Ectodermal cell (in vitro differentiated cells): ENCODE measurements around the gene KLHL26. TPM values are rescaled to one million over a fixed set of nuclear protein-coding genes. Genes with fewer than 3 reads are reported as not detected.
"Not testable (repeated sequence)": the region's sequence is repeated elsewhere in the genome, so short reads cannot be mapped to it uniquely, and the experiment has no call there.

ENCODE experiments used
- H3K27ac ChIP-seq: 2 replicates; pipeline ENCODE4 v1.7.0; 2013; ENCODE audit warnings: mild to moderate bottlenecking, low read depth, low read length; ENCODE audit not compliant: insufficient read depth, poor library complexity, severe bottlenecking
- H3K27me3 ChIP-seq: 2 replicates; pipeline ENCODE4 v1.7.0; 2013; ENCODE audit warnings: mild to moderate bottlenecking, low read length; ENCODE audit not compliant: insufficient read depth, control insufficient read depth, poor library complexity, severe bottlenecking
- H3K36me3 ChIP-seq: one replicate; pipeline ENCODE4 v1.7.0; 2013; ENCODE audit warnings: low read length; ENCODE audit not compliant: control insufficient read depth, insufficient read depth
- H3K4me1 ChIP-seq: one replicate; pipeline ENCODE4 v1.7.0; 2013; ENCODE audit warnings: low read length; ENCODE audit not compliant: control insufficient read depth, insufficient read depth
- H3K4me3 ChIP-seq: 2 replicates; pipeline ENCODE4 v1.7.0; 2013; ENCODE audit warnings: low read depth, low read length, control low read depth; ENCODE audit not compliant: insufficient read depth
- H3K9me3 ChIP-seq: 2 replicates; pipeline ENCODE4 v1.7.0; 2013; ENCODE audit warnings: mild to moderate bottlenecking, low read length, moderate library complexity; ENCODE audit not compliant: control insufficient read depth
- WGBS, 2 experiments: methylation state at CpG; one replicate each; pipeline ENCODE4 v1.1.7; 2013; ENCODE audit warnings: missing lambda C conversion rate in 2 of 2; 5-methylcytosine and 5-hydroxymethylcytosine counted together
- polyA plus RNA-seq, 4 experiments: library from polyadenylated mRNA; stranded (reverse); fragments of 50-300 nt; gene quantifications; one replicate each; pipeline ENCODE4 v1.2.3, GENCODE V29; 2013

KLHL26 gene, protein sequence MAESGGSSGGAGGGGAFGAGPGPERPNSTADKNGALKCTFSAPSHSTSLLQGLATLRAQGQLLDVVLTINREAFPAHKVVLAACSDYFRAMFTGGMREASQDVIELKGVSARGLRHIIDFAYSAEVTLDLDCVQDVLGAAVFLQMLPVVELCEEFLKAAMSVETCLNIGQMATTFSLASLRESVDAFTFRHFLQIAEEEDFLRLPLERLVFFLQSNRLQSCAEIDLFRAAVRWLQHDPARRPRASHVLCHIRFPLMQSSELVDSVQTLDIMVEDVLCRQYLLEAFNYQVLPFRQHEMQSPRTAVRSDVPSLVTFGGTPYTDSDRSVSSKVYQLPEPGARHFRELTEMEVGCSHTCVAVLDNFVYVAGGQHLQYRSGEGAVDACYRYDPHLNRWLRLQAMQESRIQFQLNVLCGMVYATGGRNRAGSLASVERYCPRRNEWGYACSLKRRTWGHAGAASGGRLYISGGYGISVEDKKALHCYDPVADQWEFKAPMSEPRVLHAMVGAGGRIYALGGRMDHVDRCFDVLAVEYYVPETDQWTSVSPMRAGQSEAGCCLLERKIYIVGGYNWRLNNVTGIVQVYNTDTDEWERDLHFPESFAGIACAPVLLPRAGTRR
- polyA plus RNA-seq (2013, experiment 1 of 4), result 6.9 TPM
- 6.8 TPM for polyA plus RNA-seq (2013, experiment 2 of 4)
- polyA plus RNA-seq (2013, experiment 3 of 4), result 5.2 TPM
- polyA plus RNA-seq (2013, experiment 4 of 4), result 5.6 TPM

DNA sequence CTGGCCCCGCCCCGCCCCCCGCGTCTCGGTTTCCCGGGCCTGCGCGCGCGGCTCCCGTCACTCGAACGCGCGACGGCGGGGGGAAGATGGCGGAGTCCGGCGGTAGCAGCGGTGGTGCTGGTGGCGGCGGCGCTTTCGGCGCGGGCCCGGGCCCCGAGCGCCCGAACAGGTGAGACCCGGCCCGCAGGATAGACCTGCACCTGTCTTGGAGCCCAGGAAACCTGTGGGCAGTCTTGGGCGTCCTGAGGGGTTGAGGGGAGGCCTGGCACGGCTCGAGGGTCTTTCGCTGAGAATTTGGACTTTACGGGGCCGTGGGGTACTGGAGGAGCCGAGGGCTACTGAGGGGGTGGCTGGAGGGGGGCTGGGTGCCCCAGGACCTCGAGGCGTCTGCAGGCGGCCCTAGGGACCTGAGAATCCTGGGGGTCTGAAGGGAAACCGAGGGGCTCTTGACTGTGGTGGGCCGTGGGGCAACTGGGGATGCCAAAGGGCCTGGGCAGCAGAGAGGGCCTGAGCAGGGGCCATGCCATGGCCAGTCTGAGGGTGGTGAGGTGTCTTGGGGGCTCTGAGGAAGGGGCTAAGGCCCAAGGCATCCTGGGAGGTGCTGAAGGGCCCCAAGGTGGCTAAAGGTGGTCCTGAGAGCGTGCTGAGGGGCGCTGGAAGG lies at the start of gene KLHL26:
KLHL26 (plus strand) TSS at position 60 of the 661 bp plus-strand sequence; CDS start at position 87, 27 bp downstream.
- no peaks in the 10 kb centered on the region for H3K9me3 ChIP-seq
- peak within 1 kb of the TSS; percentile 63 for H3K4me3 ChIP-seq
- H3K4me1 ChIP-seq, result peaks cover 12% of the 10 kb centered on the region
- WGBS, 2 experiments, result 4 to 5% methylated on average over 47 of the region's 47 CpGs
- H3K36me3 ChIP-seq, result no peaks in the 10 kb centered on the region
- H3K27ac ChIP-seq, result no peak within 1 kb of the TSS
- peaks cover 15% of the 10 kb centered on the region for H3K27me3 ChIP-seq

GRCh38 chr19:18587561-18587960 lies 49.3 kb upstream of the KLHL26 start:
- Histone ChIP-seq H3K4me3 (no peak overlapping the region), H3K27ac (no peak overlapping the region)

GRCh38 chr19:18587962-18588610 lies 48.7 kb upstream of the KLHL26 start:
- no peaks in the 10 kb centered on the region for H3K36me3 ChIP-seq
- peaks cover 5% of the 10 kb centered on the region for H3K27me3 ChIP-seq
- H3K4me1 ChIP-seq, result no peaks in the 10 kb centered on the region
- WGBS, 2 experiments, result 60 to 62% methylated on average over 16 of the region's 16 CpGs
- peak overlapping the region; percentile 36 for H3K27ac ChIP-seq
- no peaks in the 10 kb centered on the region for H3K9me3 ChIP-seq
- peak overlapping the region; percentile 93 for H3K4me3 ChIP-seq

More at GRCh38 chr19:18587561-18587960, 49.3 kb upstream of the KLHL26 start:
- Histone ChIP-seq H3K9me3 (no peaks in the 10 kb centered on the region), H3K27me3 (peaks cover 4% of the 10 kb centered on the region), H3K4me1 (no peaks in the 10 kb centered on the region), H3K36me3 (no peaks in the 10 kb centered on the region)
- WGBS, 2 experiments, result 93 to 95% methylated on average over 10 of the region's 12 CpGs

GRCh38 chr19:18588611-18589379 lies 48.0 kb upstream of the KLHL26 start, which contains the start of gene REX1BD:
REX1BD (plus strand) TSS chr19:18588798; CDS start chr19:18588802, 4 bp downstream.
- H3K4me3 ChIP-seq, result peak within 1 kb of the TSS; percentile 93
- peaks cover 12% of the 10 kb centered on the region for H3K27me3 ChIP-seq
- WGBS, 2 experiments, result 0 to 1% methylated on average over 72 of the region's 72 CpGs
- no peaks in the 10 kb centered on the region for H3K9me3 ChIP-seq
- peaks cover 5% of the 10 kb centered on the region for H3K4me1 ChIP-seq
- H3K27ac ChIP-seq, result peak within 1 kb of the TSS; percentile 91
- no peaks in the 10 kb centered on the region for H3K36me3 ChIP-seq

GRCh38 chr19:18589380-18590272 lies 47.2 kb upstream of the KLHL26 start:
- H3K27me3 ChIP-seq, result peaks cover 11% of the 10 kb centered on the region
- H3K27ac ChIP-seq, result peak overlapping the region; percentile 91
- peaks cover 5% of the 10 kb centered on the region for H3K4me1 ChIP-seq
- H3K4me3 ChIP-seq, result peak overlapping the region; percentile 93
- WGBS, 2 experiments, result 0% methylated on average over 52 of the region's 52 CpGs
- no peaks in the 10 kb centered on the region for H3K36me3 ChIP-seq
- no peaks in the 10 kb centered on the region for H3K9me3 ChIP-seq

DNA sequence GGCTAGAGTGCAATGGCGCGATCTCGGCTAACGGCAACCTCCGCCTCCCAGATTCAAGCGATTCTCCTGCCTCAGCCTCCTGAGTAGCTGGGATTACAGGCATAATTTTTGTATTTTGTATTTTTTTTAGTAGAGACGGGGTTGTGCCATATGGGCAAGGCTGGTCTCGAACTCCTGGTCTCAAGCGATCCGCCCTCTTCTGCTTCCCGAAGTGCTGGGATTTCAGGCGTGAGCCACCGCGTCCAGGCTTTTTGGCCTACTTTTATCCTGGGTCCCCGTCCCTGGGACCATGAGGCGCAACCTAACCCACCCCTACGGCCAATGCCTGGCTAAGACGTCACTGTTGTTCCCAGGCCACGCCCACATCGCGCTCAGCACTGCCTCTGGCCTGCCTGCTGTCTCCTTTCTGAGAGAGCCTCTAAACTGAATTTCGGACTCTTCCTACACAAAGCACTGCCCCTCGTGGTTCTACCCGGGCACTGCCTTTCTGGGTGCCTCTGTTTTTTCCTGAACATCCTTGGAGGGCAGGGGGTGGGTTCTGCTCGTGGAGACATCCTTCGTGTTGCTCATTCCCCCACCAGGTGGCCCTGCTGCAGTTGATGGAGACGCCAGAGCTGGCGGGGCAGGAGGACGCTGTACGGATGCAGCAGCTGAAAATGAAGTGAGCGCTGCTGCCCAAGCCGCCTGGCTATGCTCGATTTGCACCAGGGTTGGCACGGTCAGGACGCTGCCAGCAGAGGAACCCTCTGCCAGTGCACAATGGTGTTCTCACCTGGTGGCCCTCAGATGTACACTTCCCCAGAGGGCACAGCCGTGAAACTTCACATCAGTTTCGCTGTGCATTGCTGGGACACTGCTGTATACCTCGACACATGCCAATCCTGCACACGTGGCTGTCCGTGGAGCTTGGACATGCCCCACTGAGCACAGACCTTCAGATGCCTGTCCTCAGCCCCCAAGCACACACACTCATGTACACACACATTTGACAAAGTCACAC lies 46.3 kb upstream of the KLHL26 start:
- Histone ChIP-seq H3K36me3 (no peaks in the 10 kb centered on the region), H3K27me3 (peaks cover 20% of the 10 kb centered on the region), H3K9me3 (no peaks in the 10 kb centered on the region), H3K4me1 (peaks cover 13% of the 10 kb centered on the region), H3K4me3 (peak overlapping the region; percentile 93), H3K27ac (peak overlapping the region; percentile 91)
- WGBS, 2 experiments, result 27 to 29% methylated on average over 40 of the region's 40 CpGs

- no peaks in the 10 kb centered on the region for H3K36me3 ChIP-seq
- 95 to 96% methylated on average over 22 of the region's 22 CpGs for WGBS, 2 experiments
- H3K27ac ChIP-seq, result no peak overlapping the region
- H3K4me3 ChIP-seq, result no peak overlapping the region
- H3K4me1 ChIP-seq, result peaks cover 13% of the 10 kb centered on the region
- H3K27me3 ChIP-seq, result peaks cover 25% of the 10 kb centered on the region
- H3K9me3 ChIP-seq, result no peaks in the 10 kb centered on the region
Measured at GRCh38 chr19:18591735-18592385, 45.0 kb upstream of the KLHL26 start.

DNA sequence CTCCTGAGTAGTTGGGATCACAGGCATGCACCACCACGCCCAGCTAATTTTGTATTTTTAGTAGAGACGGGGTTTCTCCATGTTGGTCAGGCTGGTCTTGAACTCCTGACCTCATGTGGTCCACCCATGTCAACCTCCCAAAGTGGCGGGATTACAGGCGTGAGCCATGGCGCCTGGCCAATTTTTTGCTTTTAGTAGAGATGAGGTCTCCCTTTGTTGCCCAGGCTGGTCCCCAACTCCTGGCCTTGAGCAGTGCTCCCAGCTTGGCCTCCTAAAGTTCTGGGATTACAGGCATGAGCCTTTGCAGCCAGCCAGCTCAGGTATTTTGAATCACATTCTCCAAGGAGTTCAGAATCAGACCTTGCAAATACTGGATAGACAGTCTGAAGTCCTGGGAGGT lies 44.1 kb upstream of the KLHL26 start:
- WGBS, 2 experiments, result 86 to 91% methylated on average over 5 of the region's 5 CpGs
- not testable (repeated sequence) for H3K9me3 ChIP-seq, H3K27ac ChIP-seq, H3K4me3 ChIP-seq, H3K36me3 ChIP-seq
- Histone ChIP-seq H3K4me1 (peaks cover 13% of the 10 kb centered on the region), H3K27me3 (peaks cover 25% of the 10 kb centered on the region)
